Amniotic epithelial cell (primary cell): ENCODE data around the gene NTHL1.
A peak's percentile ranks its signal among the peaks of the same experiment; 100 is the strongest.

Experiments used
- DNase-seq: peaks from one replicate; pipeline ENCODE4 v3.0.0-alpha.2; 2010; ENCODE audit warnings: low read depth

The NTHL1 gene

GRCh38 chr16:2047330-2048115 lies at the start of gene NTHL1, which contains the start of gene TSC2:
Gene NTHL1, minus strand, starts transcription at chr16:2047834. Its CDS starts 11 bp downstream, at chr16:2047823.
Gene TSC2, plus strand, starts transcription at chr16:2047985. Its CDS starts 631 bp downstream, at chr16:2048616.
- DNase-seq, result peak; percentile 93

DNA sequence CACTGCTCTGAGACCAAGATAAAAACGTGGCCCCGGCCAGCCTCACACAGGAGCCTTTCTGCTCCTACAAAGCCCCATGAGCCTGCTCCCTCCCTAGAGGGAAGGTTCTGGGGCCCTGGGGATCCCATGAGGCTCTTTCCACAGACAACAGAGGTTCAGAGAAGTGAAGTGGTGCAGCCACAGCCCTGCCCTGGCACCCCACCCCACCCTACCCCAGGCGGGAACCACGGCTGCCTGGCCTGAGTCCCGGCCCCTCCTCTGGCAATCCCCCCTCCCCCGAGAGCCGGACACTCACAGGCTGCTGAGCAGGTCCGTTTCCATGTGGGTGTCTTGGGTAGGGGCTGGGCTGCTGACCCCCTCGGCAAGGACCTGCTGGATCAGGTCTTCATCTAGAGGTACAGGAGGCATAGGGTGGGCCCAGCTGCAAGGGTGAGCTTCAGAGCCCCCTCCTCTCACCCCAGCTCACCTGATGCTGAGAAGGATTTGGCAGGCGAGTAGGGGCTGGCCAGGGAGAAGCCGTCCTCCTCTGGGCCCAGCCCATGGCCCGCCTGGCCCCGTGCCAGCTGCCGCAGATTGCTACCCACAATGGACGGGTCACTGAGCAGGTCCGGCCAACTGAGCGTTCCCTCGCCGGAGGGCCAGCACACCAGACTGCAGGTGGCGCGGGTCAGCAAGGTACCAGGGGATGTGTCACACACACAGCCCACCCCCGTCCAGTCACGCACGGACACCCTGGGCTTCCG lies 49.4 kb upstream of the NTHL1 start:
- no peak for DNase-seq

DNA sequence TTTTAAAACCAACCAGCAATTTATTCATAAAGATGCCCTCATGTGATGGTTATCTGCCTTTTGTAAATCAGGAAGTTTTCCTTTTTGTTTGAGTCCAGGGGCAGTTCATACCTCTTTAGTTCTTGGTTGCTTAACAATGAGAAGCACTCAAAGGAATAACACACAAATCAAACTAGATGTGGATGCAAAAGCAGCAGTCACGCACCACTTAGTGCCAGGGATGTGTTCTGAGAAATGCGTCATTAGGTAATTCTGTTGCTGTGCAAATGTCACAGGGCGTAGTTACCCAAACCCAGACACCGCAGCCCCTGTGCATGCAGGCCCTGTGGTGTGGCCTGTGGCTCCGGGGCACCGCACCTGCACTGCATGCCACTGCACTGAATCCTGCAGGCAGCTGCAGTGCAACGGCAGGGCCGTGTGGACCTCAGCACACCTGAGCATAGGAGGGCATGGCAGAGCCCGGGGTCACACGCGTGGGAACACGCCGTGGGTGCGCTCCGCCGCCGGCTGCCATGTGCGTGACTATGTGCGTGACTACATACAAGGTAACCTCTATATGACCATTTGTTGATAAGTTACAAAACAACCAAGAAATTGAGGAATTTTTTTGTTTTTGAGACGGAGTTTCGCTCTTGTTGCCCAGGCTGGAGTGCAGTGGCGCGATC lies 48.4 kb upstream of the NTHL1 start:
- no peak for DNase-seq

- peak; percentile 57 for DNase-seq
These were observed 47.8 kb upstream of the NTHL1 start for GRCh38 chr16:2095315-2095853.

DNA sequence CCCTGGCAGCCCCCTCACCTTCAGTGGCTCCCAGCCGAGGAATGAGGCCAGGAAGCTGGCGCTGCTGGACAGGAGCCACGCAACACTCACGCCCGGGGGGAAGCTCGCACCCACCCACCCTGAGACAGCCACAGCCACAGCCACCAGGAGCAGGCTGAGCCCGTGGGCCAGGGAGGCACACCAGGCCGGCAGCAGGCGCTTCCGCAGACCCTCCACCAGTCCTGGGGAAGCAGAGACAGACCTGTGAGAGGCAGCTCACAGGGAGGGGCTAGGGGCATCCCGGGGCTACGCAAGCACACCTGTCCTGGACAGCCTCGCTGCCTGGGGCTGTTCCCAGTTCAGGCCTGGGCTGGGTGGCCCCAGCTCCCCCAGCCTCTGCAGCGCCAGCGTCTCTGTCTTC lies 46.2 kb upstream of the NTHL1 start:
- no peak for DNase-seq

DNA sequence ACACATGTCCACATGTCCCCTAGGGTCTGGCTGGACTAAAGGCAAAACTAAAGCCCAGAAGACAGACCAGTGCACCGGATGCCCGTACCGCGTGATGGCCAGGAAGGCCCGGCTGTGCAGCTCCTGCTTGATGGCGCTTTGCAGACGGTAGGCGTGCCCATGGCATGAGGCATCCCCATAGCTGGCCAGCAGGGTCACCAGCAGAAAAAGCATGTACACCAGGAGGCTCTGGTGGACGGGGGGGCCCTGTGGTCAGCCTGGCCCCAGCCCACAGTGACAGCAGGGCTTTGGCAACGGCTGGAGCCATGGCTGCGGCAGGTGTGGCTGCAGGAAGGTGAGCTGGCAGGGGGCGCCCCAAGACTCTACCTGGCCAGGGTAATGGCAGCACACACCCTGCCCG lies 45.2 kb upstream of the NTHL1 start:
- DNase-seq, result no peak

GRCh38 chr16:2092256-2092620 lies 44.6 kb upstream of the NTHL1 start:
- no peak for DNase-seq

- no peak for DNase-seq
These were observed 44.1 kb upstream of the NTHL1 start for GRCh38 chr16:2091547-2092255.

GRCh38 chr16:2090777-2091546 lies 43.3 kb upstream of the NTHL1 start:
- DNase-seq, result peak; percentile 82

DNA sequence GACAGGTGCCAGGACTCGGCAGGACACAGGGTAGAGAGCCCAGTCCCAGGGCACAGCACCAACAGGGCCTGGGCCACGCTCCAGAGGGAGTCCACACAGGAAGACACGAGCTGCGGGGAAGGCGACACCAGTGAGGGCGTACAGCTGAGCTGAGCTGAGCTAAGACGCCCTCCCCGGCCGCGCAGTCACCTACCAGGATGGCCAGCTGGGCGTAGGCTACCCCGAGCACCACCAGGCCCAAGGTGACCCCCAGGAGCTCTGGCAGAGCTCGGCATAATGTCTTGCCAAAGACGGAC lies 42.8 kb upstream of the NTHL1 start:
- no peak for DNase-seq

DNA sequence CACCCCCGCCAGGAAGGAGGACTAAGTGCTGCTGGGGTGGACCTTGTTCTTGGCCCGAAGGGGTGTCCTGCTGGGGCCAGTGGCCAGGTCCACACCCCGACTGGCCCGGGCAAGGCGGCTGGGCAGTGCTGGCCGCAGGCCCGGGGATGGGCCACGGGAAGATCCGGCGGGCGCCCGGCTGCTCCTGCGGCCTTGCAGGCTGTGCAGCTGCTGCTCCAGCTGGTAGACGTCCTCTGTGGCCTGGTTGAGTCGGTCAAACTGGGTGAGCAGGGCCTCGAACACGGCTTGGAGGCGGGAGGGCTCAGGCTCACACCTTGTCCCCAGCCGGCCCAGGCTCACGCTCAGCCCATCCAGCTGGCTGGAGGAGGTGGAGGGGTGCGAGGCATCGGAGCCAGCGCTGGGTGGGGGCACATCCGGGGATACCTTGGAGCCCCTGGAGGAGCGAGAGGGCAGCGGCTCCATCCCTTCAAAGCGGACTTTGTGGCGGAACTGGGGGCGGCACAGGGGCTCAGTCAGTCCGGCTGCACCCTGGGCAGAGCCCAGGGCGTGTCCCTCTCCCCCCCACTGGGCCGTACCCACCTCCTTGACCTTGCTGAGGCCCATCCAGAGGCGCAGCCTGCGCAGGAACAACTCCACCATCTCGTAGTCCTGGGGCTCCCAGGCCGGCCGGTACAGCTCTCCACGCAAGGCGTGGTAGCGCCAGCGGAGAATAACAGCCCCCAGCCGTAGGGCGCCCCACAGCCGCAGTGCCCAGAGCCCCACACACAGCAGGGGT lies 42.3 kb upstream of the NTHL1 start:
- DNase-seq, result no peak

GRCh38 chr16:2088759-2089358 lies 41.2 kb upstream of the NTHL1 start:
- DNase-seq, result no peak

GRCh38 chr16:2087748-2088631 lies 40.4 kb upstream of the NTHL1 start:
- no peak for DNase-seq

DNA sequence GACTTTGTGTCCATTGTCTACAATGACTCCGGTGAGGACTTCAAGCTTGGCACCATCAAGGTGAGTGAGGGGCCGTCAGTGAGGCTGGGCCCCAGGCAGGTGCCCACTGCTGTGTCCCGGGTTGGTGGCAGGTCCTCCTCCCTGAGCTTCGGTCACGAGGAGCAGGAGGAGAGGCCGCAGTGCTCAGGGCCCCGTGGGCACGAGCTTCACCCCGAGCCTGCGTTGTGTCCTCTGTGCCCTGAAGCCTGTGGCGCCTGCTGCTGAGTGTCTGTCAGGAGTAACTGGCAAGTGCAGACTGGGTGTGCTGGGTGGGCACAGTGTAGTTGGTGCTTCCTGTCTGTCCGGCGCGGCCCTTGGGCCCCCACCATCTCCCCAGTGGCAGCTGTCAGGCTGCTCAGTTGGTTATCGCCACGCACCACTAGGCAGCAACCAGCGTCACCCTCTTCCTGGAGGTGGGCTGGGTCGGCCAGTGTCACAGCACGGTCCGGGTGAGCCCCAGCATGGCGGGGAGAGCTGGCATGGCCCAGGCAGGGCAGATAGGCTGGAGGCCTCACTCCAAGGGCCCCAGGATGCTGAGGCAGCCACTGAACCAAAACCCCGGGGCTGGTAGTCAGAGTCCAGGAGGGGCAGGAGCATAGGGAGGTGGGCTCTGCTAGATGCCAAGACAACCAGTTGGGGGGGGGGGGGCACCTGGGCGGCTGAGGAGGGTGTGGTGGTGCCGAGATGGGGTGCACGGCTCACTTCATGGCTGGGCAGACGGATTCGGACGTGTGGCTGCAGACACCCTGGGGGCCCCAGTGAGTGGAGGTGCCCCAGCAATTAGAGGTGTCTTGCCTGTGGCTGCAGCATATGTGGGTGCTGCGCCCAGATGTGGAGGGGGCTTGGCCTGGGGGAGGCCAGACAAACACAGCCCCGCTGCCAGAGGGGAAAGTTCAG lies 39.4 kb upstream of the NTHL1 start:
- no peak for DNase-seq

DNA sequence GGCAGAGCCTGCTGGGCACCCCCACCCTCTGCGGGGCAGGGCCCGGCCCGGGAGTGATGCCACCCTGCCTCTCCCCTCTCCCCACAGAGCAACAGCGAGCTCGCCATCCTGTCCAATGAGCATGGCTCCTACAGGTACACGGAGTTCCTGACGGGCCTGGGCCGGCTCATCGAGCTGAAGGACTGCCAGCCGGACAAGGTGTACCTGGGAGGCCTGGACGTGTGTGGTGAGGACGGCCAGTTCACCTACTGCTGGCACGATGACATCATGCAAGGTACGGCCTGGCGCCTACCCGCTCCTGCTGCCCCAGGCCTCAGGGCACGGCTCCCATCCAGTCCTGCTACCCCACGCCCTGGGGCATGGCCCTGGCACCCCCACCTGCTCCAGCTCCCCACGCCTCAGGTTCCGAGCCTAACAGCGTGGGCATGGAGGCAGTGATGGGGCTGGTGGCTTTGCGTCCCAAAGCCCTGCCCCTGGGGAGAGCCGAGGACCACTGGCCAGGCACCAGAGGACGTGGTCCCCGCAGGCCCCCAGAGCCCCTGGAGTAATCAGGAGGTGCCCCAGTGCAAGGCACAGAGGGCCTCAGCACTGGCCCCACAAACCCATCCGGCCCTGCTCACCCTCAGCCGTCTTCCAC lies 38.6 kb upstream of the NTHL1 start:
- no peak for DNase-seq

DNA sequence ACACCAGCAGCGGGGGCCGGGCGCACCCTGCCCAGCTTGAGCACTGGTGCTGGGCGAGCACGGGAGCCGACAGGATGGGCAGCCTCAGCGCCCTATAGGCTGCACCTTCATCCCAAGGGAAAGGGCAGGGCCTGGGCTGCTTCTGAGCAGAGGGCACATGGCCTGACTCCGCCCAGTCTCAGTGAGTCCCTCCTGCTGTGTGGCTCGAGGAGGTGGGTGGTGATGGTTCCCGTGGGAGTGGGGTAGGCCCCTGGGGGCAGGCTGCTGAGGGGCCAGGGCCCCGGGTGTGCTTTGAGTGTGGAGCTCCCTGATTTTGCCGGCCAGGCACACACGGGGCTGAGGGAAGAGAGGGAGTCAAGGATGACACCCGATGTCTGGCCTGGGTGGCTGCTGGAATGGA lies 38.0 kb upstream of the NTHL1 start:
- DNase-seq, result no peak

- no peak for DNase-seq
These were observed 37.4 kb upstream of the NTHL1 start for GRCh38 chr16:2084895-2085625.
